ENCODE measurements around the gene RIOK3. TPM values are rescaled to one million over a fixed set of nuclear protein-coding genes. Genes with fewer than 3 reads are reported as not detected.
"Not testable (repeated sequence)": the region's sequence is repeated elsewhere in the genome, so short reads cannot be mapped to it uniquely, and the experiment has no call there.

RIOK3 gene
- total RNA-seq, 1 experiment from 2014 or later, result 19.4 TPM

DNA sequence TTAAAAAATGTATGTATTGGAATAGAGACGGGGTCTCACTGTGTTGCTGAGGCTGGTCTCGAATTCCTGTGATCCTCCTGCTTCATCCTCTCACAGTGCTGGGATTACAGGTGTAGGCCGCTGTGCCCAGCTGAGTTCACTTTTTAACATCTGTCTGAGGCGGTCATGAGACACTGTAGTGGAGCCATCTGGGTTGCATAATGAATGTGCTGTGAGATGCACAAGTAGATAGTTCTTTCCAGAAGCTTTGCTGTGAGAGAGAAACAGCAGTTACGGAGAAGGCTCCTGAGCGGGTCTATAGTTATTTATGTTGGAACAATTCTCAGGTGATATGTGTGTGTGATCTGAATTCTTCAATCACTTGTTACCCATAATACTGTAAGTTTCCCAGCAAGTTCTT, 53.3 kb downstream of the RIOK3 start:
- Mint-ChIP-seq H3K27me3 (ENCODE audit: low read depth) (peaks cover 9% of the 10 kb centered on the region), H3K9me3 (no peaks in the 10 kb centered on the region), H3K36me3 (peaks cover 21% of the 10 kb centered on the region), H3K27ac (no peak overlapping the region), H3K4me3 (no peak overlapping the region), H3K4me1 (peaks cover 21% of the 10 kb centered on the region)
- DNase-seq (ENCODE audit: low spot score) (no peak), ATAC-seq (no peak)
- ChIA-PET CTCF (no interaction called here), POLR2A (interaction anchor here (0.7 kb wide), 1 partner anchor 26 kb away, joined by 3 read pairs; no protein-coding TSS in a partner anchor)
- no peak for TF ChIP-seq ESRRA (CRISPR knock-in tag; IDR thresholded peaks at IDR 0.05; ENCODE audit: borderline replicate concordance)
- TF ChIP-seq FOXP1 (CRISPR knock-in tag; IDR thresholded peaks at IDR 0.05; ENCODE audit: borderline replicate concordance), result no peak
- TF ChIP-seq ATF1 (CRISPR knock-in tag; IDR thresholded peaks at IDR 0.05), result no peak
- no peak for TF ChIP-seq ZNF232 (CRISPR knock-in tag; IDR thresholded peaks at IDR 0.05)
- no peak for TF ChIP-seq NFATC4 (CRISPR knock-in tag; IDR thresholded peaks at IDR 0.05)
- TF ChIP-seq RELA (CRISPR knock-in tag; IDR thresholded peaks at IDR 0.05; ENCODE audit: borderline replicate concordance), result no peak
- TF ChIP-seq MYBL2 (CRISPR knock-in tag; IDR thresholded peaks at IDR 0.05), result no peak
- TF ChIP-seq FOXJ3 (CRISPR knock-in tag; IDR thresholded peaks at IDR 0.05; ENCODE audit: borderline replicate concordance), result no peak
- no peak for TF ChIP-seq NR3C1 (CRISPR knock-in tag; conservative IDR thresholded peaks at IDR 0.05; ENCODE audit: low read depth)
- TF ChIP-seq, protein P1, sequence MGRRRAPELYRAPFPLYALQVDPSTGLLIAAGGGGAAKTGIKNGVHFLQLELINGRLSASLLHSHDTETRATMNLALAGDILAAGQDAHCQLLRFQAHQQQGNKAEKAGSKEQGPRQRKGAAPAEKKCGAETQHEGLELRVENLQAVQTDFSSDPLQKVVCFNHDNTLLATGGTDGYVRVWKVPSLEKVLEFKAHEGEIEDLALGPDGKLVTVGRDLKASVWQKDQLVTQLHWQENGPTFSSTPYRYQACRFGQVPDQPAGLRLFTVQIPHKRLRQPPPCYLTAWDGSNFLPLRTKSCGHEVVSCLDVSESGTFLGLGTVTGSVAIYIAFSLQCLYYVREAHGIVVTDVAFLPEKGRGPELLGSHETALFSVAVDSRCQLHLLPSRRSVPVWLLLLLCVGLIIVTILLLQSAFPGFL (CRISPR knock-in tag; IDR thresholded peaks at IDR 0.05; ENCODE audit: borderline replicate concordance), result no peak
- TF ChIP-seq CBFB (CRISPR knock-in tag; IDR thresholded peaks at IDR 0.05; ENCODE audit: low read depth), result no peak
- TF ChIP-seq CREB1 (CRISPR knock-in tag; IDR thresholded peaks at IDR 0.05), result no peak
- TF ChIP-seq, protein P2, sequence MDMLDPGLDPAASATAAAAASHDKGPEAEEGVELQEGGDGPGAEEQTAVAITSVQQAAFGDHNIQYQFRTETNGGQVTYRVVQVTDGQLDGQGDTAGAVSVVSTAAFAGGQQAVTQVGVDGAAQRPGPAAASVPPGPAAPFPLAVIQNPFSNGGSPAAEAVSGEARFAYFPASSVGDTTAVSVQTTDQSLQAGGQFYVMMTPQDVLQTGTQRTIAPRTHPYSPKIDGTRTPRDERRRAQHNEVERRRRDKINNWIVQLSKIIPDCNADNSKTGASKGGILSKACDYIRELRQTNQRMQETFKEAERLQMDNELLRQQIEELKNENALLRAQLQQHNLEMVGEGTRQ (CRISPR knock-in tag; IDR thresholded peaks at IDR 0.05), result no peak
- TF ChIP-seq TEAD1 (CRISPR knock-in tag; IDR thresholded peaks at IDR 0.05), result no peak
- TF ChIP-seq SMAD3 (CRISPR knock-in tag; IDR thresholded peaks at IDR 0.05; ENCODE audit: borderline replicate concordance), result no peak
- TF ChIP-seq, protein P3, sequence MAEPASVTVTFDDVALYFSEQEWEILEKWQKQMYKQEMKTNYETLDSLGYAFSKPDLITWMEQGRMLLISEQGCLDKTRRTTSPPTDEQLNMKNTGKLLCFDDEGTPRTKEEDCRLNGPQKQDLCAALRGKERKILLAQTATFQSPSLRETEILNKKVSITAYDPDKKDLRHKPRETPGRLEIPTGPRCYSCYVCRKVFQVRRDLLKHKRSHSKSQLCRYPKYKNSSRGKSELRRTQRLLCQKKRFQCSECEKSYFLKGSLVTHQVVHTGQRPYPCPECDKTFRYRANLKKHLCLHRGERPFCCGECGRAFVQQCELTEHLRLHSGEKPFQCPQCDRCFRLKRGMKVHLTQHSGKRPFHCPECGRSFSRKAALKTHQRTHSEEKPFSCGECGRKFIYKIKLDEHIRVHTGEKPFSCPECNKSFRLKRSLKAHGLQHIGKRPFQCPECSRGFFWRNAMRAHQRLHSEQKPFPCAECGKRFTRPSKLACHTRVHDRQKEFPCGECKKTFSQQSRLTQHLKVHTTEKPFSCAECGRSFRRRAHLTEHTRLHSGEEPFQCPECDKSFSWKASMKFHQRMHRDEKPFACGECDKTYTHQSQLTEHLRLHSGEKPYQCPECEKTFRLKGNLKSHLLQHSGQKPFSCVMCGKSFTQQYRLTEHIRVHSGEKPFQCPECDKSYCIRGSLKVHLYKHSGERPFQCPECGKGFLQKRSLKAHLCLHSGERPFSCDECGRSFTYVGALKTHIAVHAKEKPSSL (CRISPR knock-in tag; conservative IDR thresholded peaks at IDR 0.05), result no peak
- TF ChIP-seq, protein P4, sequence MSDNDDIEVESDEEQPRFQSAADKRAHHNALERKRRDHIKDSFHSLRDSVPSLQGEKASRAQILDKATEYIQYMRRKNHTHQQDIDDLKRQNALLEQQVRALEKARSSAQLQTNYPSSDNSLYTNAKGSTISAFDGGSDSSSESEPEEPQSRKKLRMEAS (CRISPR knock-in tag; IDR thresholded peaks at IDR 0.05), result no peak
- TF ChIP-seq ZNF121 (CRISPR knock-in tag; IDR thresholded peaks at IDR 0.05), result no peak
- TF ChIP-seq, protein P5, sequence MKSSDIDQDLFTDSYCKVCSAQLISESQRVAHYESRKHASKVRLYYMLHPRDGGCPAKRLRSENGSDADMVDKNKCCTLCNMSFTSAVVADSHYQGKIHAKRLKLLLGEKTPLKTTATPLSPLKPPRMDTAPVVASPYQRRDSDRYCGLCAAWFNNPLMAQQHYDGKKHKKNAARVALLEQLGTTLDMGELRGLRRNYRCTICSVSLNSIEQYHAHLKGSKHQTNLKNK (CRISPR knock-in tag; IDR thresholded peaks at IDR 0.05), result no peak
- TF ChIP-seq, protein P6, sequence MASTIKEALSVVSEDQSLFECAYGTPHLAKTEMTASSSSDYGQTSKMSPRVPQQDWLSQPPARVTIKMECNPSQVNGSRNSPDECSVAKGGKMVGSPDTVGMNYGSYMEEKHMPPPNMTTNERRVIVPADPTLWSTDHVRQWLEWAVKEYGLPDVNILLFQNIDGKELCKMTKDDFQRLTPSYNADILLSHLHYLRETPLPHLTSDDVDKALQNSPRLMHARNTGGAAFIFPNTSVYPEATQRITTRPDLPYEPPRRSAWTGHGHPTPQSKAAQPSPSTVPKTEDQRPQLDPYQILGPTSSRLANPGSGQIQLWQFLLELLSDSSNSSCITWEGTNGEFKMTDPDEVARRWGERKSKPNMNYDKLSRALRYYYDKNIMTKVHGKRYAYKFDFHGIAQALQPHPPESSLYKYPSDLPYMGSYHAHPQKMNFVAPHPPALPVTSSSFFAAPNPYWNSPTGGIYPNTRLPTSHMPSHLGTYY (CRISPR knock-in tag; IDR thresholded peaks at IDR 0.05), result no peak

DNA sequence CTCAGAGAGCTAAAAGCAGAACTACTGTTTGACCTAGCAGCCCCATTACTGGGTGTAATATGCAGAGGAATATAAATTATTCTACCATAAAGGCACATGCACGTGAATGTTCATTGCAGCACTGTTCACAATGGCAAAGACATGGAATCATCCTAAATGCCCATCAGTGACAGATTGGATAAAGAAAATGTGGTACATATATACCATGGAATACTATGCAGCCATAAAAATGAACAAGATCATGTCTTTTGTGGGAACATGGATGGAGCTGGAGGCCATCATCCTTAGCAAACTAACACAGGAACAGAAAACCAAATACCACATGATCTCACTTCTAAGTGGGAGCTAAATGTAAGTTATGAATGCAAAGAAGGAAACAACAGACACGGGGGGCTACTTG, 57.8 kb downstream of the RIOK3 start:
- peaks cover 21% of the 10 kb centered on the region for H3K36me3 Mint-ChIP-seq

DNA sequence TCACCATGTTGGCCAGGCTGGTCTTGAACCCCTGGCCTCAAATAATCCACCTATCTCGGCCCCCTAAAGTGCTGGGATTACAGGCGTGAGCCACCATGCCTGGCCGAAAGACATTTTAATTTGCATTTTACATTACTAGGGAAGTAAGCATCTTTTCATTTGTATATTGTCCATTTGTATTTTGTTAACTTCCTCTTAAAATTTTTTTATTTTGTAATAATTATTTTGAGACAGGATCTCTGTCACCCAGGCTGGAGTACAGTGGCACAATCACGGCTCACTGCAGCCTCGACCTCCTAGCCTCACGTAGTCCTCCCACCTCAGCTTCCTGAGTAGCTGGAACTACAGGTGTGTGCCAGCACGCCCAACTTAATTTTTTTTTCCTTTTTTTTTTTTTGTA, 59.1 kb downstream of the RIOK3 start:
- POLR2A ChIA-PET; H3K27ac Mint-ChIP-seq; H3K9me3 Mint-ChIP-seq; ATAC-seq; H3K4me3 Mint-ChIP-seq; H3K27me3 Mint-ChIP-seq (ENCODE audit: low read depth); H3K4me1 Mint-ChIP-seq; DNase-seq (ENCODE audit: low spot score): not testable (repeated sequence)
- CTCF ChIA-PET, result interaction anchor here (1.8 kb wide), 1 partner anchor 14 kb away, joined by 4 read pairs; no protein-coding TSS in a partner anchor
- peaks cover 25% of the 10 kb centered on the region for H3K36me3 Mint-ChIP-seq

More for the DNA sequence above, 57.8 kb downstream of the RIOK3 start:
- CTCF ChIA-PET; H3K27me3 Mint-ChIP-seq (ENCODE audit: low read depth); H3K27ac Mint-ChIP-seq; DNase-seq (ENCODE audit: low spot score); H3K9me3 Mint-ChIP-seq; POLR2A ChIA-PET; H3K4me1 Mint-ChIP-seq; ATAC-seq; H3K4me3 Mint-ChIP-seq: not testable (repeated sequence)
